ENCODE data around the gene USP8. TPM values are rescaled to one million over a fixed set of nuclear protein-coding genes. Genes with fewer than 3 reads are reported as not detected.

USP8 gene
- total and polyA plus RNA-seq, 10 of the 15 experiments (the other 5 are each of a cell fraction or from before 2014, with no cell fraction given) = 25.2 to 51.7 (median 36.1) TPM

DNA sequence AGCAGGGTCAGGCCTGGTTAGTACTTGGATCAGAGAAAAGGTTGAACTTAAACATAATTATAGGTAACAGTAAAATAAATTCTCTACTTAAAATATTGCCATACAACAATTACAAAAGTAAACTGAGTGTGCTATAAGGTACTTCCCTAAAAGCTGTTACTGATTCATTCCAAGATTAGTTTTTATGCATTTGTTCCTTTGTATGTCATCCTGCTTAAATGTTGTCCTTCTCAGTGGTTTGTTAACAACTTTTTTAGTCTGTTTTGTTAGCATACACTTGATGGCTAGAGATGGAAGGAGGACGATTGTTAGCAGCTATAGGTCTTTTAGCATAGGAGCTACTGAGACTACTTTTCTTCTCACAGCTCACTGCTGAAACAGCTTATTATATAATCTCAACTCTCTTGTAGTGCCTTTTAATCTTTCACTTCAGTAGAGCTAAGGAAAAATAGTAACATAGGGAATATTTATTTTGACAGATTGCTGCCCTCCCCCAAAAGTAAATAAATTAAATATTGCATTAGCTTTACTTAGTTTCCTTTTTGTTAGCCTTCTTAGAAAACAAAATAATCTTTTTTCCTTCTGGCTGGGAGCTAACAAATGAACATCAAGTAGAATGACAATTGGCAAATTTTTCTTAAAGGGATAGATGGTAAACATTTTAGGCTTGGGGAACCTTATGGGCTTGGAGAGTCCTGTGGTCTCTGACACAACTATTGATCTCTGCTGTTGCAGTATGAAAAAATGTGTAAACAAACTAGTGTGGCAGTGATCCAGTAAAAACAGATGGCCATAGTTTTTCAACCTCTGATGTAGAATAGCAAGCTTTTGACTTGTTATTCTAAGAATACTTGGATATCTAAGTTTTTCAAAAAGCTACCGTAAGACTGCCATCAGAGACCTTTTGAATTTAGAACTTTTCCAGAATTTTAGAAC, 39.5 kb downstream of the USP8 start:
- TSS peak; percentile 37 for BruUV-seq (replicated peaks)
- POLR2A ChIA-PET = interaction anchor here (0.5 to 1.3 kb wide), 5 partner anchors 14 to 440 kb away, joined by 3 to 4 read pairs (median 3); no protein-coding TSS in a partner anchor
- H3K9ac ChIP-seq (ENCODE audit: control insufficient read depth, insufficient read depth, low read length) = no peak overlapping the region
- H2AFZ ChIP-seq (ENCODE audit: control insufficient read depth, low read depth, low read length) = no peak overlapping the region
- 0 out of 2 replicates have a peak overlapping the region, but pooled peaks have one; percentile 40 for H3K4me2 ChIP-seq (ENCODE audit: control insufficient read depth, insufficient read depth)
- 62% methylated on average over 2 of the region's 2 CpGs for WGBS (ENCODE audit: insufficient coverage, insufficient replicate concordance, low lambda C conversion rate, missing lambda C conversion rate)
- H3K27ac ChIP-seq (ENCODE audit: control insufficient read depth, insufficient read depth) = peak overlapping the region; percentile 2; the same call in 1 of the 2 replicates
- DNase-seq (ENCODE audit: low read depth, low spot score) (no peak), ATAC-seq (peak; percentile 38), FAIRE-seq (no peak)
- CTCF ChIA-PET = interaction anchor here (0.6 to 1.3 kb wide), 2 partner anchors 13 to 15 kb away, joined by 3 read pairs; no protein-coding TSS in a partner anchor
- H3K9me3 ChIP-seq (replicated peaks; ENCODE audit: control insufficient read depth, insufficient read depth, low read length) = no peaks in the 10 kb centered on the region
- H4K20me1 ChIP-seq (ENCODE audit: control insufficient read depth, insufficient read depth) = no peaks in the 10 kb centered on the region
- in situ Hi-C loops (cut with MboI) = no loop called here
- H3K4me1 ChIP-seq (ENCODE audit: control insufficient read depth, insufficient read depth, low read length) = peaks cover 13% of the 10 kb centered on the region
- peaks cover 6 to 23% of the 10 kb centered on the region in 2 experiments for H3K36me3 ChIP-seq (ENCODE audit: control insufficient read depth in 2 of 2, insufficient read depth in 2 of 2, low read length in 1 of 2)
- SMC1A ChIA-PET (ENCODE audit: uncharacterized antibody, unreplicated experiment) = interaction anchor here (0.6 to 1.4 kb wide), 6 partner anchors 10 to 553 kb away, joined by 3 to 4 read pairs (median 3); no protein-coding TSS in a partner anchor
- intact Hi-C loops (cut with micrococcal nuclease; ENCODE audit: unreplicated experiment) = no loop called here
- H3K4me3 ChIP-seq = no peak overlapping the region
- RAD21 ChIA-PET (ENCODE audit: unreplicated experiment) = no interaction called here
- H3K79me2 ChIP-seq (ENCODE audit: control insufficient read depth, insufficient read depth, low read length) = no peaks in the 10 kb centered on the region; the same call in 1 of the 2 replicates
- H3K27me3 ChIP-seq (replicated peaks in 1 of 2; ENCODE audit: control insufficient read depth in 2 of 2, insufficient read depth in 2 of 2, low read length in 1 of 2) = no peaks in the 10 kb centered on the region
- TF ChIP-seq, protein P1, sequence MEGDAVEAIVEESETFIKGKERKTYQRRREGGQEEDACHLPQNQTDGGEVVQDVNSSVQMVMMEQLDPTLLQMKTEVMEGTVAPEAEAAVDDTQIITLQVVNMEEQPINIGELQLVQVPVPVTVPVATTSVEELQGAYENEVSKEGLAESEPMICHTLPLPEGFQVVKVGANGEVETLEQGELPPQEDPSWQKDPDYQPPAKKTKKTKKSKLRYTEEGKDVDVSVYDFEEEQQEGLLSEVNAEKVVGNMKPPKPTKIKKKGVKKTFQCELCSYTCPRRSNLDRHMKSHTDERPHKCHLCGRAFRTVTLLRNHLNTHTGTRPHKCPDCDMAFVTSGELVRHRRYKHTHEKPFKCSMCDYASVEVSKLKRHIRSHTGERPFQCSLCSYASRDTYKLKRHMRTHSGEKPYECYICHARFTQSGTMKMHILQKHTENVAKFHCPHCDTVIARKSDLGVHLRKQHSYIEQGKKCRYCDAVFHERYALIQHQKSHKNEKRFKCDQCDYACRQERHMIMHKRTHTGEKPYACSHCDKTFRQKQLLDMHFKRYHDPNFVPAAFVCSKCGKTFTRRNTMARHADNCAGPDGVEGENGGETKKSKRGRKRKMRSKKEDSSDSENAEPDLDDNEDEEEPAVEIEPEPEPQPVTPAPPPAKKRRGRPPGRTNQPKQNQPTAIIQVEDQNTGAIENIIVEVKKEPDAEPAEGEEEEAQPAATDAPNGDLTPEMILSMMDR (IDR thresholded peaks at IDR 0.05 in 2 of 3, conservative IDR thresholded peaks at IDR 0.05 in 1 of 3; ENCODE audit: control insufficient read depth in 2 of 3, extremely low read depth in 1 of 3, insufficient read depth in 1 of 3, low read depth in 3 of 3, low read length in 3 of 3) = no peak
- TF ChIP-seq IKZF1 (conservative IDR thresholded peaks at IDR 0.05) (no peak), MYB (IDR thresholded peaks at IDR 0.05; ENCODE audit: borderline replicate concordance, low read depth, low read length) (no peak), NR2C1 (IDR thresholded peaks at IDR 0.05) (no peak), ZNF24 (IDR thresholded peaks at IDR 0.05) (0 out of 2 replicates have a peak, but pooled peaks have one; percentile 15), HDAC6 (IDR thresholded peaks at IDR 0.05; ENCODE audit: unreplicated experiment) (no peak), JUNB (IDR thresholded peaks at IDR 0.05) (peak; percentile 67), RUNX3 (IDR thresholded peaks at IDR 0.05; ENCODE audit: low read length) (peak; percentile 48)
- TF ChIP-seq, protein P2, sequence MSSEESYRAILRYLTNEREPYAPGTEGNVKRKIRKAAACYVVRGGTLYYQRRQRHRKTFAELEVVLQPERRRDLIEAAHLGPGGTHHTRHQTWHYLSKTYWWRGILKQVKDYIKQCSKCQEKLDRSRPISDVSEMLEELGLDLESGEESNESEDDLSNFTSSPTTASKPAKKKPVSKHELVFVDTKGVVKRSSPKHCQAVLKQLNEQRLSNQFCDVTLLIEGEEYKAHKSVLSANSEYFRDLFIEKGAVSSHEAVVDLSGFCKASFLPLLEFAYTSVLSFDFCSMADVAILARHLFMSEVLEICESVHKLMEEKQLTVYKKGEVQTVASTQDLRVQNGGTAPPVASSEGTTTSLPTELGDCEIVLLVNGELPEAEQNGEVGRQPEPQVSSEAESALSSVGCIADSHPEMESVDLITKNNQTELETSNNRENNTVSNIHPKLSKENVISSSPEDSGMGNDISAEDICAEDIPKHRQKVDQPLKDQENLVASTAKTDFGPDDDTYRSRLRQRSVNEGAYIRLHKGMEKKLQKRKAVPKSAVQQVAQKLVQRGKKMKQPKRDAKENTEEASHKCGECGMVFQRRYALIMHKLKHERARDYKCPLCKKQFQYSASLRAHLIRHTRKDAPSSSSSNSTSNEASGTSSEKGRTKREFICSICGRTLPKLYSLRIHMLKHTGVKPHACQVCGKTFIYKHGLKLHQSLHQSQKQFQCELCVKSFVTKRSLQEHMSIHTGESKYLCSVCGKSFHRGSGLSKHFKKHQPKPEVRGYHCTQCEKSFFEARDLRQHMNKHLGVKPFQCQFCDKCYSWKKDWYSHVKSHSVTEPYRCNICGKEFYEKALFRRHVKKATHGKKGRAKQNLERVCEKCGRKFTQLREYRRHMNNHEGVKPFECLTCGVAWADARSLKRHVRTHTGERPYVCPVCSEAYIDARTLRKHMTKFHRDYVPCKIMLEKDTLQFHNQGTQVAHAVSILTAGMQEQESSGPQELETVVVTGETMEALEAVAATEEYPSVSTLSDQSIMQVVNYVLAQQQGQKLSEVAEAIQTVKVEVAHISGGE (CRISPR knock-in tag; IDR thresholded peaks at IDR 0.05) = no peak
- TF ChIP-seq, protein P3, sequence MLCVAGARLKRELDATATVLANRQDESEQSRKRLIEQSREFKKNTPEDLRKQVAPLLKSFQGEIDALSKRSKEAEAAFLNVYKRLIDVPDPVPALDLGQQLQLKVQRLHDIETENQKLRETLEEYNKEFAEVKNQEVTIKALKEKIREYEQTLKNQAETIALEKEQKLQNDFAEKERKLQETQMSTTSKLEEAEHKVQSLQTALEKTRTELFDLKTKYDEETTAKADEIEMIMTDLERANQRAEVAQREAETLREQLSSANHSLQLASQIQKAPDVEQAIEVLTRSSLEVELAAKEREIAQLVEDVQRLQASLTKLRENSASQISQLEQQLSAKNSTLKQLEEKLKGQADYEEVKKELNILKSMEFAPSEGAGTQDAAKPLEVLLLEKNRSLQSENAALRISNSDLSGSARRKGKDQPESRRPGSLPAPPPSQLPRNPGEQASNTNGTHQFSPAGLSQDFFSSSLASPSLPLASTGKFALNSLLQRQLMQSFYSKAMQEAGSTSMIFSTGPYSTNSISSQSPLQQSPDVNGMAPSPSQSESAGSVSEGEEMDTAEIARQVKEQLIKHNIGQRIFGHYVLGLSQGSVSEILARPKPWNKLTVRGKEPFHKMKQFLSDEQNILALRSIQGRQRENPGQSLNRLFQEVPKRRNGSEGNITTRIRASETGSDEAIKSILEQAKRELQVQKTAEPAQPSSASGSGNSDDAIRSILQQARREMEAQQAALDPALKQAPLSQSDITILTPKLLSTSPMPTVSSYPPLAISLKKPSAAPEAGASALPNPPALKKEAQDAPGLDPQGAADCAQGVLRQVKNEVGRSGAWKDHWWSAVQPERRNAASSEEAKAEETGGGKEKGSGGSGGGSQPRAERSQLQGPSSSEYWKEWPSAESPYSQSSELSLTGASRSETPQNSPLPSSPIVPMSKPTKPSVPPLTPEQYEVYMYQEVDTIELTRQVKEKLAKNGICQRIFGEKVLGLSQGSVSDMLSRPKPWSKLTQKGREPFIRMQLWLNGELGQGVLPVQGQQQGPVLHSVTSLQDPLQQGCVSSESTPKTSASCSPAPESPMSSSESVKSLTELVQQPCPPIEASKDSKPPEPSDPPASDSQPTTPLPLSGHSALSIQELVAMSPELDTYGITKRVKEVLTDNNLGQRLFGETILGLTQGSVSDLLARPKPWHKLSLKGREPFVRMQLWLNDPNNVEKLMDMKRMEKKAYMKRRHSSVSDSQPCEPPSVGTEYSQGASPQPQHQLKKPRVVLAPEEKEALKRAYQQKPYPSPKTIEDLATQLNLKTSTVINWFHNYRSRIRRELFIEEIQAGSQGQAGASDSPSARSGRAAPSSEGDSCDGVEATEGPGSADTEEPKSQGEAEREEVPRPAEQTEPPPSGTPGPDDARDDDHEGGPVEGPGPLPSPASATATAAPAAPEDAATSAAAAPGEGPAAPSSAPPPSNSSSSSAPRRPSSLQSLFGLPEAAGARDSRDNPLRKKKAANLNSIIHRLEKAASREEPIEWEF (IDR thresholded peaks at IDR 0.05; ENCODE audit: insufficient replicate concordance, low read depth, low read length) = no peak

Measured in GM12878 (cell line).